GM21528 (cell line): ENCODE data around the gene WDR1.

Source experiments
- ATAC-seq: cut with Tn5 transposase; IDR thresholded peaks from one replicate; pipeline ENCODE4 v1.9.1; 2021; ENCODE audit warnings: mild to moderate bottlenecking, moderate library complexity; ENCODE audit not compliant: unreplicated experiment, low FRiP score

Gene WDR1

GRCh38 chr4:10087152-10087791, 29.3 kb downstream of the WDR1 start:
- no peak for ATAC-seq

DNA sequence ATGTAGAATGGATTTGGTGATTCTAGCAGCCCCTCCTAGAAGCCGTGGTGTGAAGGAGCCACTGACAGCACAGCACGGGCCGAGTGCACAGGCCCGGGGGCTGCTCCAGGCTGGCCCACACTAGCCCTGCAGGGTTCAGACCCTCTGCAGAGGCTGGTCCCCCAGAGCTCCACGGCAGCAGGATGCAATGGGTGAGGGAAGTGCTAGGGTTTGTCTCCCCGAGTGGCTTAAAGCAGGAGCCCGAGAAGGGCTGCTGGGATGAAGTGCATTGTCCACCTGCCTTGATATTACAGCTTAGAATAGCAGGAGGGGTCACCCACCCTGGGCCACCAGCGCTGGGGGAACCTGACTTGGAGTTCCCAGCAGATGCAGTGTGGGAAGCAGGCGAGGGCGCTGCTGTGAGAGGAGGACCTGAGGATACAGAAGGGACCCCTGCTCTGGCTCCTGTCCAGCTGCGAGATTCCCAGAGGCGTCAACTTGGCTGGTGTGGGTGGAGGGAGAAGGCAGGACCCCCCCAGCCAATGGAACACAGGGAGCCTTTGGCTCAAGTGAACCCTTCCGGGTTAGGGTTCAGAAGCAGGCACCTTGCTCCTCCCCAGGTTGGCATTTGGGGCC, 30.0 kb downstream of the WDR1 start:
- no peak for ATAC-seq

- ATAC-seq = no peak
Observed at GRCh38 chr4:10085828-10086505, 30.6 kb downstream of the WDR1 start.

GRCh38 chr4:10085386-10085785, 31.2 kb downstream of the WDR1 start:
- ATAC-seq = no peak

DNA sequence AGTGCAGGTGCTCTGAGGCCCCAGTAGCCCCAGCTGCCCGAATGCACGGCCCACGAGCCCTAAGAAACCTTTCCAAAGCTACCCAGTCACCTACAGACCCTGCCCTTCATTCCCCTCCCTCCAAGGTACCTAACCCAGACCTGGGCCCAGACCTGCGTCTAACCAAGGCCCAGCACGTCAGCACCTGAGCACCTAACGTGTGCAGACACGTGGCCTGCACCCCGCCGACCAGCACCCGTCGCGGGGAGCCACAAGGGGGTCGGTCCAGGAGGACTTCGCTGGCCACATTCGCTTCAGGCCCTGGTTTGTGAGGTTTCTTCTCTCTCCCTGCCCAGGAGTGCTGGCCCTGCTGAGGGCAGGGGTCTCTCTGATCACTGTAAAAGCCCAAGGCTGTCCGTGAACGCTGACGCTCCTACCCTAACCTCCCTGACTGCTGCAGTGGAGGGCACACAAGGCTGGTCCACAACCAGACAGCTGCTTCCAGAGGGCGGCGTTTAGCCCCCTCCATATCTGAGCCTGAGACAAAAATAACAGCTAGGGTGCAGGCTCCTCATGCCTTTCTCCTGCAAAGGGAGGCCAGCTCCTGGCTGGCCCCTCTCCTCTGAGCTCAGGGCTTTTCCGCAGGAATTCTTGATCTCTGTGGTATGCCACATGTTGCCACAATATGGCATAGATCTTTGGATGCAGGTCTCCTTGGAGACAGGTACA, 31.8 kb downstream of the WDR1 start:
- ATAC-seq = no peak

DNA sequence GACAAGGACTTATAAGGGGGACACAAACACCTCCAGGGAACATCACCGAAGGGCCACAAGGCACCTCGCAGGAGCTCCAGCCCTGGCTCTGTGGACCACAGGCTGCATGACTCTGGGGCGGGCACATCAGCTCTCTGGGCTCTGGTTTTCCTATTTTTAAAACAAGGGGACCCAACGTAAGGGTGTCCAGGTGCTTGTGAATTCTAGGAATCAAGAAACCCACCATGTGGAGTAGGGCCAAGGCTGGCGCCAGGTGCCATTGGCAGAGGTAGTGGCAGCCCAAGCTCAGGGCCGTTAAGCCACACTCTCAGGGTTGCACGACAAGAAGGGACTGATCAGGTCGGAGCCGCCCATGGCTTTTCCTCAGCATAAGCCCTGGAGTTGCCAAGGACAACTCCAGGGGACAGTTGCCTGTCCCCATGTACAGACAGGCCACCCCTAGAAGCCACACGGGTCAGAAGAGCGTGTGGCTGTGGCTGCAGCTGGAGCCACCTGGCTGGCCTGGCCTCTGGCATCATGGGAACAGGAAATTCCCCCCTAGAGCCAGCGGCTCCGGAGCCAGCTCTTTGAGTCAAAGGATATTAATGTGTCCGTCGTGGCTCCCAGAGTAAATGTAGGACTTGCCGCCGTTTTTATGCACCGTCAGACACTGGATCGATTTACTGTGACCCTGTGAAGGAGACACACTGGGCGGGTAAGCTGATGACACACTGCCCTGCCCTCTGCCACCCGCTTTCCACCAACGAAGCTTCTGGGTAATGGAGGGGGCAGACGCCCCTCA, 32.5 kb downstream of the WDR1 start:
- no peak for ATAC-seq

DNA sequence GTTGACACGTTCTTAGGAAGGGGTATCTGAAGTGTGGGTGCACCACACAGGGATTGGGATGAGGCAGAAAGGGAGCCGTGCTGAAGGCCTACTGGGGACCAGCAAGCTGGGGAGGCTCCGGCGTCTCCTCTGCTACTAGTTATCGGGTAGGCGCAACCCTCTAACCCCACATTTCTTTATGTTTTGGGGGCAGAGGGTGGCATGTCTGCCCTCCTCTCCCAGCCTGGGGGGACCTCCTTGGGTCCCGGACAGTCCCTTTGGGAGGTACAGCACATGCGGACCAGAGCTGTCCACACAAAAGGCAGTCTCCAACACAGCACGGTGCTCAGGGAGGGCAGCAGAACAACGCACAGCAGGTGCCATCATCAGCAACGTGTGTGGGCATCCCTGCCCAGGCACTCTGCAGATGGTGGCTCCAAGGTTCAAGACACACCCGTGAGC, 33.2 kb downstream of the WDR1 start:
- ATAC-seq = no peak

DNA sequence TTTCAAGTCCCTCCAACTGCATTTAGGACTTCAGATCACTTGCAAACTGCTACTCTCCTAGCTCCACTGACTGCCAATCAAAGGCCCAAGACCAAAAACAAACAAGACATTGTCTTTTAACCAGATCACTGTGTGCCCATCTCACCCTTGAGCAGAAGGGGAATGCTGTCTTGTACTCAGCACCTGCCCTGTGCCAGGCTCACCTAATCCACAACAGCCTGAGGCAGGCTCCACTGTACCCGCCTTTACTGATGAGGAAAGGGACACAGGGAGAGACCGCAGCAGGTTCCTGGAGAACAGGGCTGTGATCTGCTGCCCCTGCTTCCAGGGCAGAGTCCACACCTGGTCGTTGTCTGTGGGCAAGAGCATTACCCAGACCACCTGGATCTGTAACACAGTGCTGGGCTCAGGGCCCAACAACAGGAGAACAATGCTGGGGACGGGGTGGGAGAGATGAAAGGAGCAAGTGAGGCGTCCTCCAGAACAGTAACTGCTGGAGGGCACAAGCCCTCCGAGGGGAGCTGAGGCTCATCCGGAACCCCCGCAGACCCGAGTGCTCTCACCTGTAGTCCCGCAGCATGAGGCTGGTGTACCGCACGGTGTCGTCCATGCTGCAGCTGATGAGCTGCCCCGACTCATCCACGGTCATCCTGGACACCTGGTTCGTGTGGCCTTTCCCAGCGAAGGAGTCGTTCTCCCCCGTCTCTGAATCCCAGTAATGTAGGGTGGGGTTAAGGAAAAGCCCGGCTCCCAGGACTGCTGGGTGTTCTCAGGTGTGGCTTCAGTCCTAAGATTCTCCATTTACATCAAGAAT, 33.9 kb downstream of the WDR1 start:
- no peak for ATAC-seq

DNA sequence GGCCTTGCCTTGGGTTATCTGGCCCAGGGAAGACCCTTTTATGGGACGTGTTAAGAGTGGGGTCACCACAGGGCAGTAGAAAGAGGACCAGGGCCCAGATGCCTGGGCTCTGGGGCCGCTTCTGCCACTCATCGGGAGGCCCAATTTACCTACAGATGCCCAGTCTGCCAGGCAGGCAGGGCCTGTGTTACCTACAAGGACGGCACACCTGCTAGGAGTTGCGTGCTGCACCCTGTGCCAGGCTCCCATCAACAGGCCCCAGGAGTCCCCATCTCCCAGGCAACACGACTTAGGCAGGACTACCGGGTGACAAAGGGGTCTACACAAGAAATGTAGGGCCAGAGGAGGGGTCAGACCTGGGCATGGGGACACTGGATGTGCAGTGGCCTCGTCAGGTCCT, 34.6 kb downstream of the WDR1 start:
- ATAC-seq = no peak

DNA sequence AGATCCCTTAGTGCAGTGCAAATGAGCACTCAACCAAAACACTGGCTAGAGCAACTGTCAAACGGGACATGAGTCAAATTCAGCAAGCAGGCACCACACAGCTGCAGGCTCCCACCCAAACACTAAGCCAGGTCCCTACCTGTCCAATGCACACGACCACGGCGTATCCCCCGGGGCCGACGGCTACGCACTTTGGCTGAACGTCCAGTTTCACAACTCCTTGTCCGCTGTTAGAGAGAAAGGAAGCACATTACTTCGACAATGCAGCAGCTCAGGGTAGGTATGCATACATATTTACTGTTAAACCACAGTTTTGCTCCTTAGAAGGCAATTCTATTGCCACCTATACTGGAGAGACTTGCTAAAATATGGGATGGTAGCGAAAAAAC, 35.4 kb downstream of the WDR1 start:
- ATAC-seq = no peak

DNA sequence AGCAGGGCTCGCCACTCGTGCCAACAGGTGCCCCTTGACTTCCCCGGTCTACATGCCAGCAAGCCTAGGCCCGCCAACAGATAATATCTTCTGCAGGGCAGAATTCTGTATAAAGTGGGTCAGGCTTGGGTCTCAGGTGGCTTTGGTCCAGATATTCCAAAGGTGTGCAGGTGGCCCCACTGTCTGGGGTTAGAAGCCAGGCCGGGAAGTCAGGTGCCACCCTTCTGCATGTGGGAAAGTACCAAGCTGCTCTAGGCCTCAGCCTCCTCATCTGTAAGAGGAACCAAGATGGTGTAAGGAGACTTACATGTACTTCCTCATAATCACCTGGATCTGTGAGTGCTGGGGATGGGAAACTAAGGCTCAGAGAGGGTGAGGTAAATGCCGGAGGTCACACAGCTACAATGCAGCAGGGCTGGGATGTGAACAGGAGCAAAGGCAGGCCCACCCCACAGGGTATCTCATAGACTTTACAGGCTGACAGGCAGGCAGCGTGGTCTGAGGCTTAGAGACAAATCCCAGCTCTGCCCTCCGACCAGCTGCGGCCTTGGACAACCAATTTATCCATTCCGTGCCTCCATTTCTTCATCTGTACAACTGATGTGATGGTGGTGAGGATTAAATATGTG, 35.9 kb downstream of the WDR1 start:
- no peak for ATAC-seq

- no peak for ATAC-seq
Observed at GRCh38 chr4:10079912-10080588, 36.5 kb downstream of the WDR1 start.

GRCh38 chr4:10079256-10079655, 37.3 kb downstream of the WDR1 start:
- ATAC-seq = no peak

DNA sequence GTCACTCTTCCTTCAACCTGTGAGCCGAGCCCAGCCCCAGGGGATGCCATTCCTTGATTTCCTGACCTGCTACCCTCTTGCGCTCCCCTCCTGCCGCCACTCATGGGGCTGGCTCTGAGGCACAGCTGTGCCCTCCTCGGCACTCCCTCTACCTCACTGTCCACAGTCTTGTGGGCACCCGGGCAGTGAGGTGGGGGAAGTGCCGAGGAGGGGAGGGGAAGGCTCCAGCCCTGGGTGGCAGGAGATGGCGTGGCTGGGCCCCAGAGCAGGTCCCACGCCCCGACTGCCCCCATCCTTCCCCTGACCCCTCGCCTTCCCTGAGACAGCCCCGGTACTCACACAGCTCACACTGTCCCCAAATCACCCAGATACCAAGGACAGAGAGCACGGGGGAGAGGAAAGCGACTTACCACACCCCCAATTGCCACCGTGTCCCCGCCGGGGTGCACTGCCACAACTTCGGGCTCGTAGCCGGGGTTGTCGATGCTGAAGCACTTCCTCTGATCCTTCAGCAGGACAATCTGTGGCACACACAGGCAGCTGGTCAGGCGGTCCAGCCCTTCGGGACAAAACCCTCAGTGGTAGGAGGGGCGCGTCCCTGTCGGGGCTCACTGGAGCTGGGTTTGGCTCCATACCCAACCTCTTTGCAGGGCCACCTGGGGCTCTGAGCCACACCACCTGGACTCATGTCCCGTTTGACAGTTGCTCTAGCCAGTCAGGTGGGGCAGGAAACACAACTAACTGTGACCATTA, 37.9 kb downstream of the WDR1 start:
- no peak for ATAC-seq

DNA sequence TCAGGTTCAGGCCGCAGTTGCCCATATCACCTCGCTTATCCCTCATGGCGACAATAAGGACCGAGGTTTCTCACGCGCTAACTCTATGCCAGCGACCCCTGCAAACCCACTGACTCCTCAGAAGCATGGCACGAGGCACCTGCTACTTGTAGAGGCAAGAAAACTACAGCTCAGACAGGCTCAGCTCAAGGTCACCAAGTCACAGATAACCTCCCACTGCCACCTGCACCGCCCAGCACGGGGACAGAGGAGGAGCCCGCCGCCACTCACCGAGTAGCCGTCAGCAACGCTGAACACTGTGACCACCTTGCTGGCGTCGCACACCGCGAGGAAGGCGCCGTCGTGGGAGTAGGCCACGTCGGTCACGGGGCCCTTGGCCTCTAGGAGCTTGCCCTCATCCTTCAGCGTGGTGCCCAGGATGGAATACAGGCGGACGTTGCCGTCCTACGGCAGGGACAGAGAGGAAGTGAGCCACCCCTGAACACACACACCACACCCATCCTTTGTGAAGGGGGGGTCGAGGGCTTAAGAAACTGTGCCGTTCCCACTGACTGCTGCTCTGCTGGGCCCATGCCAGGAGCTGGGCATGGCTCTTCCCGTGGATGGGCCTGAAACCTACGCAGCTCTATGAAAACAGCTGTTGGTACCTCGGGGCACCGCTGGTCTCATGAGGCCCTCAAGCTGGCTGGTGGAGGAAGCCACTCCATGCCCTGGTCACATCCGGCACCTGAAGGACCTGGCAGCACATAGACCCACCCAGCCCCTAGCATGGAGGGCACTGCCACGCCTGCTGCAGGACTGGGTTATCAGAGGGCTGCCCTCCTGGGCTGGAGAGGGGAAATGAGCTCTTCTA, 38.9 kb downstream of the WDR1 start:
- no peak for ATAC-seq

GRCh38 chr4:10077076-10077475, 39.5 kb downstream of the WDR1 start:
- no peak for ATAC-seq

- no peak for ATAC-seq
Observed at GRCh38 chr4:10075953-10076391, 40.6 kb downstream of the WDR1 start.
